Adrenal gland (tissue), 5 donors: ENCODE data around the gene ESRRB.

ENCODE experiments used
- CTCF ChIP-seq, 6 experiments: fragments of 450-650 bp in 4 of 6; fragments of 200-600 bp in 2 of 6; sonication (generic) in 1 of 6; IDR thresholded peaks; 1 replicate in 5 of 6; 2 replicates in 1 of 6; pipeline versions ENCODE4 v1.5.1 to v1.8.0; 2016 to 2021; ENCODE audit warnings: antibody characterized with exemption in 6 of 6, mild to moderate bottlenecking in 2 of 6, moderate library complexity in 1 of 6
- POLR2A ChIP-seq, 2 donors: fragments of 450-650 bp; IDR thresholded peaks; one replicate each; pipeline ENCODE4 v1.6.1; 2017; ENCODE audit warnings: antibody characterized with exemption in 2 of 2, mild to moderate bottlenecking in 2 of 2, moderate library complexity in 1 of 2
- donor health status: DM: no; HTN: no; CAD: no.

- TF ChIP-seq CTCF (IDR thresholded peaks at IDR 0.05): no peak
- no peak for TF ChIP-seq POLR2A (IDR thresholded peaks at IDR 0.05)
These were observed 120.7 kb downstream of the ESRRB start for GRCh38 chr14:76496595-76496994.
